Vagina (tissue), 2 donors: Measurements from ENCODE around the gene HOXB4.

Experiments
- POLR2A ChIP-seq, 2 donors: fragments of 450-650 bp; IDR thresholded peaks; one replicate each; pipeline ENCODE4 v1.6.1; 2017; ENCODE audit warnings: antibody characterized with exemption in 2 of 2, mild to moderate bottlenecking in 2 of 2, moderate library complexity in 2 of 2
- POLR2AphosphoS5 ChIP-seq, 2 donors: sonication (generic); formaldehyde crosslinking; IDR thresholded peaks; one replicate each; pipeline ENCODE4 v1.9.0; 2017; ENCODE audit warnings: antibody characterized with exemption in 2 of 2, mild to moderate bottlenecking in 2 of 2, low read depth in 1 of 2; ENCODE audit not compliant: insufficient read depth in 1 of 2
- TF ChIP-seq, protein P1 (sequence below), 3 experiments: fragments of 450-650 bp in 2 of 3; fragments of 200-600 bp in 1 of 3; sonication (generic) in 1 of 3; IDR thresholded peaks; one replicate each; pipeline ENCODE4 v1.5.1; 2017 to 2019; ENCODE audit warnings: antibody characterized with exemption in 3 of 3, mild to moderate bottlenecking in 2 of 3, moderate library complexity in 2 of 3

DNA sequence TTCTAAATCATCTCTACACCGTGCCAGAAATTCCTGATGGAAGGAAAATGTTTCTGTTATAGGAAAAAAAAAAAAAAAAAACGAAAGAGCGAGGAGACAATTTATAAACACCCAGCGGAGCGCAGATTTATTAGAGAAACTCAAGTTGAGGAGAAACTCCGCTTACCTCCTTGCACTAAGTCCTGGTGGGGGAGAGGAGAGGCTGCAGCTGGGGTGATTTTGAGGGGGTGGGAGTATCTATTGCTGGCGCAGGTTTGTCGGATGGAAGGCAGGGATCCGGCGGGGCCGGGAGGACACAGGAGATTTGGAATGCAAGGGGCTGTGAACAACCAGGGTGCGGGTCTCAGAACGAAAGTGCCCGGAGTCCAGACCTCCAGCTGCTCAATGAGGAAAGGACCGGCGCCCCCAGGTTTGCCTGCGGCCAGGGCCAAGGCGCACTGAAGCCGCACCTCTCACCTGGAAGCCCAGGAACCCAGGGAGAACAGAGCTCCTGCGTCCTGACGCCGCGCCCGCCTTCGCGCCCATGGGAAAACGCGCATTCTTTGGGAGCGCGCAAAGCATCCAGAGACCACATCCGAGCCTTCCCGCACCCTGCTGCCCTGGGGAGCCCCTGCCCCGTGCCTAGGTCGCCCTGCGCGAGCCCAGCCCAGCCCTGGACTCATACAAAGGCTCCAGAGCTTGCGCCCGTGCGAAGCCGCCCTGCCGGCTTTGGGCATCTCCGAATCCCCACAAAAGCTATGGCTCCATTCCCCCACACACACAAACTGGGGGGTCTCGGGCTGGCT is 39.5 kb upstream of the HOXB4 start:
- TF ChIP-seq, protein P1, sequence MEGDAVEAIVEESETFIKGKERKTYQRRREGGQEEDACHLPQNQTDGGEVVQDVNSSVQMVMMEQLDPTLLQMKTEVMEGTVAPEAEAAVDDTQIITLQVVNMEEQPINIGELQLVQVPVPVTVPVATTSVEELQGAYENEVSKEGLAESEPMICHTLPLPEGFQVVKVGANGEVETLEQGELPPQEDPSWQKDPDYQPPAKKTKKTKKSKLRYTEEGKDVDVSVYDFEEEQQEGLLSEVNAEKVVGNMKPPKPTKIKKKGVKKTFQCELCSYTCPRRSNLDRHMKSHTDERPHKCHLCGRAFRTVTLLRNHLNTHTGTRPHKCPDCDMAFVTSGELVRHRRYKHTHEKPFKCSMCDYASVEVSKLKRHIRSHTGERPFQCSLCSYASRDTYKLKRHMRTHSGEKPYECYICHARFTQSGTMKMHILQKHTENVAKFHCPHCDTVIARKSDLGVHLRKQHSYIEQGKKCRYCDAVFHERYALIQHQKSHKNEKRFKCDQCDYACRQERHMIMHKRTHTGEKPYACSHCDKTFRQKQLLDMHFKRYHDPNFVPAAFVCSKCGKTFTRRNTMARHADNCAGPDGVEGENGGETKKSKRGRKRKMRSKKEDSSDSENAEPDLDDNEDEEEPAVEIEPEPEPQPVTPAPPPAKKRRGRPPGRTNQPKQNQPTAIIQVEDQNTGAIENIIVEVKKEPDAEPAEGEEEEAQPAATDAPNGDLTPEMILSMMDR (IDR thresholded peaks at IDR 0.05) = no peak
- TF ChIP-seq POLR2A (IDR thresholded peaks at IDR 0.05) = no peak
- no peak for TF ChIP-seq POLR2AphosphoS5 (IDR thresholded peaks at IDR 0.05; ENCODE audit: insufficient read depth in 1 of 2, low read depth in 1 of 2)
